Hepatocyte (in vitro differentiated cells): ENCODE measurements around the gene ADCY9. TPM values are rescaled to one million over a fixed set of nuclear protein-coding genes. Genes with fewer than 3 reads are reported as not detected.

Experiments
- DNase-seq: peaks from one replicate; pipeline ENCODE4 v3.0.0-alpha.2; 2016; ENCODE audit warnings: low spot score
- H2AFZ ChIP-seq: fragments of 200-600 bp; sonication (generic); 2 replicates; pipeline ENCODE4 v1.6.0; 2016; ENCODE audit warnings: antibody characterized with exemption, mild to moderate bottlenecking
- H3K27ac ChIP-seq: fragments of 200-600 bp; sonication (generic); 2 replicates; pipeline ENCODE4 v1.5.1; 2016; ENCODE audit warnings: mild to moderate bottlenecking
- H3K27me3 ChIP-seq: fragments of 200-600 bp; sonication (generic); 2 replicates; pipeline ENCODE4 v1.6.1; 2016
- H3K36me3 ChIP-seq: fragments of 200-600 bp; sonication (generic); replicated peaks from 2 replicates; pipeline ENCODE4 v1.5.1; 2016; ENCODE audit warnings: low read depth; ENCODE audit not compliant: insufficient read depth
- H3K4me1 ChIP-seq: fragments of 200-600 bp; sonication (generic); 2 replicates; pipeline ENCODE4 v1.5.1; 2016; ENCODE audit warnings: mild to moderate bottlenecking, moderate library complexity; ENCODE audit not compliant: insufficient read depth
- H3K4me2 ChIP-seq: fragments of 200-600 bp; sonication (generic); 2 replicates; pipeline ENCODE4 v1.6.0; 2016
- H3K4me3 ChIP-seq: fragments of 200-600 bp; sonication (generic); 2 replicates; pipeline ENCODE4 v1.5.1; 2016; ENCODE audit warnings: mild to moderate bottlenecking
- H3K79me2 ChIP-seq: fragments of 200-600 bp; sonication (generic); 2 replicates; pipeline ENCODE4 v1.6.0; 2017; ENCODE audit warnings: mild to moderate bottlenecking
- H3K9me2 ChIP-seq: fragments of 200-600 bp; sonication (generic); replicated peaks from 2 replicates; pipeline ENCODE4 v1.6.0; 2017; ENCODE audit warnings: mild to moderate bottlenecking; ENCODE audit not compliant: insufficient read depth
- H3K9me3 ChIP-seq: fragments of 200-600 bp; sonication (generic); 2 replicates; pipeline ENCODE4 v1.5.1; 2016; ENCODE audit warnings: low read depth, mild to moderate bottlenecking
- H4K20me1 ChIP-seq: fragments of 200-600 bp; sonication (generic); 2 replicates; pipeline ENCODE4 v1.6.0; 2016; ENCODE audit warnings: mild to moderate bottlenecking; ENCODE audit not compliant: insufficient read depth, poor library complexity, severe bottlenecking
- EZH2 ChIP-seq: fragments of 200-600 bp; sonication (generic); IDR thresholded peaks from 2 replicates; pipeline ENCODE4 v1.6.1; 2016; ENCODE audit warnings: antibody characterized with exemption, mild to moderate bottlenecking, borderline replicate concordance
- EZH2phosphoT487 ChIP-seq: fragments of 200-600 bp; sonication (generic); IDR thresholded peaks from one replicate; pipeline ENCODE4 v1.6.1; 2018; ENCODE audit warnings: antibody characterized with exemption, mild to moderate bottlenecking, low read depth, moderate library complexity; ENCODE audit not compliant: unreplicated experiment, severe bottlenecking
- WGBS: methylation state at CpG from one replicate; pipeline ENCODE4 v1.1.6; 2016; ENCODE audit warnings: low lambda C conversion rate; ENCODE audit errors: missing lambda C conversion rate; 5-methylcytosine and 5-hydroxymethylcytosine counted together
- polyA plus RNA-seq: library from polyadenylated mRNA; unstranded; fragments of >200 nt; fragmentation: Nextera tagmentation; extraction: Ambion mirVana; gene quantifications from 2 replicates; pipeline ENCODE4 v1.2.1, GENCODE V29; 2016
- total RNA-seq: library from RNA; depleted of rRNA; stranded (reverse); fragments of >200 nt; gene quantifications from 2 replicates; pipeline ENCODE4 v1.2.3, GENCODE V29; 2014
- TF ChIP-seq, protein P1 (sequence below): fragments of 200-600 bp; sonication (generic); IDR thresholded peaks from 2 replicates; pipeline ENCODE4 v1.5.1; 2016; ENCODE audit warnings: antibody characterized with exemption, mild to moderate bottlenecking; ENCODE audit not compliant: poor library complexity

Gene ADCY9
- total and polyA plus RNA-seq, 2 experiments from 2014 or later = 12.0 to 15.9 TPM

- no peak overlapping the region for H2AFZ ChIP-seq
- peak overlapping the region; percentile 20 for H3K4me2 ChIP-seq
- H3K36me3 ChIP-seq = no peaks in the 10 kb centered on the region
- H3K9me2 ChIP-seq = no peaks in the 10 kb centered on the region
- TF ChIP-seq EZH2 = no peak
- TF ChIP-seq, protein P1, sequence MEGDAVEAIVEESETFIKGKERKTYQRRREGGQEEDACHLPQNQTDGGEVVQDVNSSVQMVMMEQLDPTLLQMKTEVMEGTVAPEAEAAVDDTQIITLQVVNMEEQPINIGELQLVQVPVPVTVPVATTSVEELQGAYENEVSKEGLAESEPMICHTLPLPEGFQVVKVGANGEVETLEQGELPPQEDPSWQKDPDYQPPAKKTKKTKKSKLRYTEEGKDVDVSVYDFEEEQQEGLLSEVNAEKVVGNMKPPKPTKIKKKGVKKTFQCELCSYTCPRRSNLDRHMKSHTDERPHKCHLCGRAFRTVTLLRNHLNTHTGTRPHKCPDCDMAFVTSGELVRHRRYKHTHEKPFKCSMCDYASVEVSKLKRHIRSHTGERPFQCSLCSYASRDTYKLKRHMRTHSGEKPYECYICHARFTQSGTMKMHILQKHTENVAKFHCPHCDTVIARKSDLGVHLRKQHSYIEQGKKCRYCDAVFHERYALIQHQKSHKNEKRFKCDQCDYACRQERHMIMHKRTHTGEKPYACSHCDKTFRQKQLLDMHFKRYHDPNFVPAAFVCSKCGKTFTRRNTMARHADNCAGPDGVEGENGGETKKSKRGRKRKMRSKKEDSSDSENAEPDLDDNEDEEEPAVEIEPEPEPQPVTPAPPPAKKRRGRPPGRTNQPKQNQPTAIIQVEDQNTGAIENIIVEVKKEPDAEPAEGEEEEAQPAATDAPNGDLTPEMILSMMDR = no peak
- no peak for TF ChIP-seq EZH2phosphoT487
- no peaks in the 10 kb centered on the region for H3K27me3 ChIP-seq
- no peak overlapping the region for H3K4me3 ChIP-seq
- peaks cover 27% of the 10 kb centered on the region for H3K4me1 ChIP-seq
- WGBS = 58% methylated on average over 11 of the region's 11 CpGs
- H3K9me3 ChIP-seq = no peaks in the 10 kb centered on the region
- peak overlapping the region; percentile 7 for H3K27ac ChIP-seq
- DNase-seq = no peak
- no peaks in the 10 kb centered on the region for H4K20me1 ChIP-seq
- H3K79me2 ChIP-seq = peaks cover 69% of the 10 kb centered on the region
These were observed 6.9 kb downstream of the ADCY9 start for GRCh38 chr16:4109250-4109736.

DNA sequence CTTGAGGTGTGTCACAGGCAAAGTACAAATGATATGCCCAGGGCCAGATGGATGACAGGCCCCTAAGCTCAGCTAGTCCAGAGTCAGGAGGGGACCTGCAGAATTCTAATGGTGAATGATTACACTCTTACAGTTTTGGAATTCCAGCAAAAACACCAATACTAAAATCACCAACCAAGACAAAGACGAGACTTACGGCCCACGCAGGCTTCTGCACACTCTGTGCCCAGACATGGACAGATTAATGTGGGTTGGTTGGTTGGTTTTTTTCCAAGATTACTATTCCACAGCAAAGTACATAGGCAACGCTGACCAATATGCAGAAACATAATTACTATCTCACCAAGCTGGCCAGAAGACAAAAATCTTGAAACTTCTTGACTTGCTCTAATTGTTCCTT lies 9.7 kb downstream of the ADCY9 start:
- TF ChIP-seq EZH2 (no peak), EZH2phosphoT487 (no peak)
- TF ChIP-seq, protein P1 = no peak
- H2AFZ ChIP-seq = no peak overlapping the region
- peaks cover 48% of the 10 kb centered on the region for H3K79me2 ChIP-seq
- DNase-seq = no peak
- 97% methylated on average over 4 of the region's 4 CpGs for WGBS
- peaks cover 10% of the 10 kb centered on the region for H3K4me1 ChIP-seq
- no peaks in the 10 kb centered on the region for H3K27me3 ChIP-seq
- no peak overlapping the region for H3K4me3 ChIP-seq
- H3K36me3 ChIP-seq = no peaks in the 10 kb centered on the region
- no peak overlapping the region for H3K4me2 ChIP-seq
- no peaks in the 10 kb centered on the region for H3K9me2 ChIP-seq
- H3K27ac ChIP-seq = no peak overlapping the region
- H4K20me1 ChIP-seq = no peaks in the 10 kb centered on the region
- H3K9me3 ChIP-seq = no peaks in the 10 kb centered on the region

- no peak overlapping the region for H3K27ac ChIP-seq
- H3K4me3 ChIP-seq = no peak overlapping the region
- TF ChIP-seq EZH2phosphoT487 (no peak), EZH2 (no peak)
- TF ChIP-seq, protein P1 = no peak
- H3K9me2 ChIP-seq = no peaks in the 10 kb centered on the region
- 94% methylated on average over 5 of the region's 5 CpGs for WGBS
- H3K4me1 ChIP-seq = peaks cover 10% of the 10 kb centered on the region
- no peak overlapping the region for H3K4me2 ChIP-seq
- peaks cover 45% of the 10 kb centered on the region for H3K79me2 ChIP-seq
- H4K20me1 ChIP-seq = no peaks in the 10 kb centered on the region
- H3K27me3 ChIP-seq = no peaks in the 10 kb centered on the region
- DNase-seq = no peak
- H3K9me3 ChIP-seq = no peaks in the 10 kb centered on the region
- H3K36me3 ChIP-seq = no peaks in the 10 kb centered on the region
- no peak overlapping the region for H2AFZ ChIP-seq
These were observed 10.4 kb downstream of the ADCY9 start for GRCh38 chr16:4105848-4106247.
